ENCODE measurements around the gene C17orf78.

- no peak for TF ChIP-seq ZNF274 (IDR thresholded peaks at IDR 0.05; ENCODE audit: low read depth, low read length)
- no peak for TF ChIP-seq YY1 (IDR thresholded peaks at IDR 0.05; ENCODE audit: insufficient read depth, insufficient read length)
- no peak for TF ChIP-seq SUZ12 (IDR thresholded peaks at IDR 0.05; ENCODE audit: extremely low read depth, insufficient read depth, insufficient read length)
Observed at GRCh38 chr17:37405955-37406634, 30.3 kb downstream of the C17orf78 start.

All from NT2/D1 (cell line).